HG02763 (cell line): ENCODE results near the gene PSEN1.

Experiments used
- ATAC-seq: cut with Tn5 transposase; IDR thresholded peaks from one replicate; pipeline ENCODE4 v1.9.1; 2021; ENCODE audit warnings: mild to moderate bottlenecking, moderate library complexity; ENCODE audit not compliant: unreplicated experiment

Gene PSEN1

DNA sequence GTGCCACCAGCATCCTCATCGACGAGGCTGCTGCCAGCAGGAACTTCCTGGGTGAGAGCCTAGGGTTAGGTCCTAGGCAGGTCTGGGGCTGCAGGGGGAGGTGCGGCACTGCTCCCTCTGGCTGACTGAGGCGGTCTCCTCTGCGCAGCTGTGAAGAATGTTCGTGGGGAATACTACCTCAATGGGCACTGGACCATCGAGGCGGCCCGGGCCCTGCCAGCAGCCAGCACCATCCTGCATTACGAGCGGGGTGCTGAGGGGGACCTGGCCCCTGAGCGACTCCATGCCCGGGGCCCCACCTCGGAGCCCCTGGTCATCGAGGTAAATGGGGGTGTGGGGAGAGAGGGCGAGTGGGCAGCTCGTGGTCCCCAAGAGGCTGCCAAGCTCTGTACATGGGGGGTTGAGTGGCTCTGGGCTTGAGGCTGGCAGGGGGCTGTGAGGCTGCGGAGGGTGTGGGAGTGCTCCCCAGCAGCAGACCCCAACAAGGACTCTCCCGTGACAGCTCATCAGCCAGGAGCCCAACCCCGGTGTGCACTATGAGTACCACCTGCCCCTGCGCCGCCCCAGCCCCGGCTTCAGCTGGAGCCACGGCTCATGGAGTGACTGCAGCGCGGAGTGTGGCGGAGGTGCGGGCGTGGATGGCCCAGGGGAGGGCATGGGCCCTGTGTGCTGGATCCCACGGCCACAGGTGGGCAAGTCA, 115.4 kb downstream of the PSEN1 start:
- no peak for ATAC-seq

DNA sequence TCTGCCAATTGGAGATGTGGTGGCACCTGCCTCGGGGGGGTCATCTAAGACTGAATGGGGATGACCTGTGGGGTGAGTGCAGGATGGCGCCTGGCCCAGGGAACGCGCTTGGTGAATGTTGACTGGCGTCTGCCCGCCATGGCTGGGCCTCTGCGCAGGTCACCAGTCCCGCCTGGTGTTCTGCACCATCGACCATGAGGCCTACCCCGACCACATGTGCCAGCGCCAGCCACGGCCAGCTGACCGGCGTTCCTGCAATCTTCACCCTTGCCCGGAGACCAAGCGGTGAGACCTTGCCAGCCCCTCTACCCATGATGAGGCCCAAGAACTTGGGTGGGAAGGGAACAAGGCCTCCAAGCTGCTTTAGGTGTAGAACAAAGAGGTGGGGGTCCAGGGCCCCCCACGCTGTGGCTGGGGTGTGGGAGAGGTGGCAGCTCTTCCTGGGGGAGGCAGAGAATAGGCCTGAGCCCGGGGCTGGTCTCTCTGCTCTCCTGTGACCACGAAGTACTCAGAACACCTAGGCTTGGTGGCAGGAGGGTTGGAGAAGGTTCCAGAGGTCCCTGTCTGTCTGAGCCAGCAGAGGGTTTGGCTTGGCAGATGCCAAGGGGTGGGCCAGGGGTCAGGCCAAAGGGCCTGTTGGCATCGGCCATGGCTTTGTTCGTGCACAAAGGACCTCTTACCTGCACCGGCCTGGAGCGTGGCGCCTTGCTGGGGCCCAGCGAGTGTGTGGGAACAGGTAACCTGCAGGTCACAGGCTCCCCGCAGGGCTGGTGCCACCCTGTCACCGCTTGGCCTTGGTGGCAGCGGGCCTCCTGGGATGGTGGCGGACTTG, 116.4 kb downstream of the PSEN1 start:
- ATAC-seq, result no peak

DNA sequence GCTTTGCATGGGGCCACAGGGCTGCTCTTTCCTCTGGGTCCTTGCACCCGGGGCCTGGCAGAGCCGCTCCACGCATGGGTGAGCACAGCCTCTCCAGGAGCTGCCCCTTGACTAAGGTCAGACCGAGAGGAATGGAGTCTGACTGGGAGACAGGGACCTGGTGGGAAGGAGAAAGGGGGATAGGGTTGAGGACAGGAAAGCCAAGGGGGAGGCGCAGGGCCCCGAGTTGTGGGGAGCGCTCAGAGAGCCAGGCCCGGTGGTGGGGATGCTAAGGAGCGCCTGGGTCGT, 117.0 kb downstream of the PSEN1 start:
- ATAC-seq, result no peak

DNA sequence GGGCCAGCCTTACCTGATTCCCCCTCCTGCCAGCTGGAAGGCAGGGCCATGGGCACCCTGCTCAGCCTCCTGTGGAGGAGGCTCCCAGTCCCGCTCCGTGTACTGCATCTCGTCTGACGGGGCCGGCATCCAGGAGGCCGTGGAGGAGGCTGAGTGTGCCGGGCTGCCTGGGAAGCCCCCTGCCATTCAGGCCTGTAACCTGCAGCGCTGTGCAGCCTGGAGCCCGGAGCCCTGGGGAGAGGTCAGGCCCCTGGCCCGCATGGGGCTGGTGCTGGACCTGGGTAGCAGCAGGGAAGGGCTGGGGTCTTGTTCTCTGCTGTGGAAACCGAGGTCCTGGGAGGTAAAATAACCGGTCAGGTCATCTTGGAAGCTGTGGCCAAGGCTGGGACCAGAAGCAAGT, 117.4 kb downstream of the PSEN1 start:
- no peak for ATAC-seq

DNA sequence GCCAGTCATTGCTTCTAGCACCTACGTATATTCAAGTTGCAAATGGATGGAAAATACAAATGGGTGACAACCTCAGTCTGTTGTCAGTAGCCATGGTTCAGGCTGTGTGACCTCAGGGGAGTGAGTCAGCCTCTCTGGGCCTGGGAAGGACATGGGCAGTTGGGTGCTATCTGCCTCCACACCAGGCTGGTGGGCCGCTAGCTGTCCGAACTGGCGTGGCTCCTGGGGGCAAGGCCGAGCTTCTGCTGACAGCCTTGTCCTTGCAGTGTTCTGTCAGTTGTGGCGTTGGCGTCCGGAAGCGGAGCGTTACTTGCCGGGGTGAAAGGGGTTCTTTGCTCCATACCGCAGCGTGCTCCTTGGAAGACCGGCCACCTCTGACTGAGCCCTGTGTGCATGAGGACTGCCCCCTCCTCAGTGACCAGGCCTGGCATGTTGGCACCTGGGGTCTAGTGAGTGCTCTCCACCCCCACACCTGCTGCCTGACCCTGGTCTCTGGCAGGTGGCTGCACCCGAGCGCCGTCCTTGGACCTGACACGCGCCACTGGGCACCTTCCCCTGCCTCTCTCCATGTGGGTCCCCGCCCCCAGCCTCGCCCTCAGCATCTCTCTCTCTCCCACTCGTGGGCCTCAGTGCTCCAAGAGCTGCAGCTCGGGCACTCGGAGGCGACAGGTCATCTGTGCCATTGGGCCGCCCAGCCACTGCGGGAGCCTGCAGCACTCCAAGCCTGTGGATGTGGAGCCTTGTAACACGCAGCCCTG, 118.1 kb downstream of the PSEN1 start:
- ATAC-seq, result no peak

DNA sequence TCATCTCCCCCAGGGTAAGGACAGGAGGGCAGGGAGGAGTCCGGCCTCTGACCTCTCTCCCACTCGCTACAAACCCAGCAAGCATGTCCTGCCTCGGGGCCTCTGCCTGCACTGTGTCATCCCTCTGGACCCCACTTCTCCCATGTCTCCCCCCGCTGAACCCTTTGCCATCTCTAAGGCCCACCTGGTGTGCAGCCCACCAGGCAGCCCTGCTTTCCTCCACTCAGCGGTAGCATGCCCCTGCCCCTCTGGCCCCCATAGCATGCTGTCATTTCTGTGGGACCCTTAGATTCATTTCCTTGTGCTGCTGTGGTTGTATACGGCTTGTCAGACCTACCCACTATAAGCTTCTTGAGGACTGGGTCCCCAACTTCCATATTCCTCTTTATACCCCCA, 118.7 kb downstream of the PSEN1 start:
- ATAC-seq, result no peak

DNA sequence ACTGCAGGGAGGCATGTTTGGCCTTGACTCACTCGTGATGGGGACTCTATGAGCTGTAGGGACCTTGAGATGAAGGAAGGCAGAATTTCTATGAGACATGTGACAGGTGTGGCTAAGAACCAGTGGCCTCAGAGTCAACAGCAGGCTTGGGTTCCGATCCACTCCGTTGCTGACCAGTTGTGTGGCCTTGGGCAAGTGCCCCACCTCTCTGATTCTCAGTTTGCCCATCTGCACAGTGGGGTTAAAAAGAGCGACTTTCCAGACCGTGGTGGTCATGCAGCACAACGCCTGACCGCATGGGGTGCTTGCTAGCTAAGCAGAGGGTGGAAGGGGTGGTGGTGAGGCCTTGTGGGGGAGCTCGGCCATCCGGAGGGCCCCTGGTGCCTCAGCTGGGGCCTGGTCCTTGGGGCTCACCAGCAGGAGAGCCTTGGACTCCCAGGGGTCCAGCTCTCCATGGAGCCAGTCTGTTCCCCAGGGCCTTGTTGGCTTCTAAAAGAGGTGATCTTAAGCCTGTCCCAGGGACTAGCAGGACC, 119.5 kb downstream of the PSEN1 start:
- ATAC-seq, result no peak

DNA sequence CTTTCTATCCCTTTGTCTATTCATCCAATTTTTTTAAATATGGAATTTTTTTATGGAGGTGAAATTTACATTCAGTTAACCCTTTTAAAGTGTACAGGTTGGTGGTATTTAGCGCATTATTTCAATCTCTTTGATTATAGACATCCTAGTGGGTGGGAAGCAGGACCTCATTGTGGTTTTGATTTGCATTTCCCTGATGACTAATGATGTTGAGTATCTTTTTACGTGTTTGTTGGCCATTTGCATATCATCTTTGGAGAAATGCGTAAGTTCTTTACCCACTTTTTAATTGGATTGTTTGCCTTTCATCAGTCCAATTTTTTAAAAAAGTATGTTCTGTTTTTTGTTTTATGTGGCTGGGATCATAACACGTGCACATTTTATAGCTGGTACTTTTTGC, 121.8 kb downstream of the PSEN1 start:
- no peak for ATAC-seq

DNA sequence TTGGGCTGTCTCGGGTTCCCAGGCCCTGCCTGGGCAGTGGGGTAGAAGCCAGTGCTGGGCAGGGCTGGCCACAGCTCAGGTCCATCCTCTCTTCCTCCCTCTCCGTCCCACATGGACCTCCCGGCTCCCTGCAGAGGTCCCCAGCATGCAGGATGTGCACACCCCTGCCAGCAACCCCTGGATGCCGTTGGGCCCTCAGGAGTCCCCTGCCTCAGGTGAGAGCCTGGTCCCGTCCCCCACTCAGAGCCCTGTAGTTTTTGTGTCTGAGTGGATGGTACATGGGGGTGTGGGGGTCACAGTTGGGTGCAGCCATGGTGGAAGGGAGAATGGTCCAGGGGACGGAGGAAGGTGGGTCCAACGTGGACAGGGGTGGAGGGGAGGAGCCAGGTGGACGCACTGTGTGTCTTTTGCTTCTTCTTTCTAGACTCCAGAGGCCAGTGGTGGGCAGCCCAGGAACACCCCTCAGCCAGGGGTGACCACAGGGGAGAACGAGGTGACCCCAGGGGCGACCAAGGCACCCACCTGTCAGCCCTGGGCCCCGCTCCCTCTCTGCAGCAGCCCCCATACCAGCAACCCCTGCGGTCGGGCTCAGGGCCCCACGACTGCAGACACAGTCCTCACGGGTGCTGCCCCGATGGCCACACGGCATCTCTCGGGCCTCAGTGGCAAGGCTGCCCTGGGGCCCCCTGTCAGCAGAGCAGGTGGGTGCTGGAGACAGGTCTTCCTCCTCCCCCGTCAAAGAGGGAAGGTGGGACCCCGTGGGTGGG, 122.7 kb downstream of the PSEN1 start:
- ATAC-seq, result no peak

DNA sequence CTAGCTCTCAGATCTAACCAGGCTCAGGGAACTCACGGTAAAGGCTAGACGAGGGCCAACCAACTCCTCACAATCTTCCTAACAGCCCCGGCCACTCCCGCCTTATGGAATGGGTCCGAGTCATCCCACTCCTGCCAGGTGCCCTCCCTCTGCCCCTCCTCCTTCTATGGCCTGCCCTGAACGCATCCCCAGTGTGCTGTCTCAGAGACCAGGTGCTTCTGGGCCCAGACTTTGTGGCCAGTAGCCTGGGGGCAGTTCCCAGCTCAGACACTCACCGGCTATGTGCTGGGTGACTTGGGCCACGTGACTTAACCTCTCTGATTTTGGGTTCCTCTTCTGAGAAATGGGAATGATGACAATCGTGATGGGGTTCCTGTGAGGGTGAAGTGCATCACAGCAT, 123.5 kb downstream of the PSEN1 start:
- ATAC-seq, result no peak

DNA sequence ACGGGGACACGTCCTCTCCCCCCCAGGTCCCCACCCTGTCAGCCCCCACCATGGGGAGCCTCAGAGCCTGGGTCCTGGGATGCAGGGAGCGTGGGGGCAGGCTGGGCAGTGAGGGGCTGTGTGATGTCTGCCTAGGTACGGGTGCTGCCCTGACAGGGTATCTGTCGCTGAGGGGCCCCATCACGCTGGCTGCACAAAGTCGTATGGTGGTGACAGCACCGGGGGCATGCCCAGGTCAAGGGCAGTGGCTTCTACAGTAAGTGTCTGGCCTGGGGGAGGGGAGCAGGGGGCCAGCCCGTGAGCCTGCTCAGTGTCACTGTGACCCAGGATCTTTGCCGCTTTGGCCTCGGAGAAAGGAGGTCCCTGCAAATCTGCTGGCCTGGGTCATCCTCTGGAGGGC, 124.3 kb downstream of the PSEN1 start:
- ATAC-seq, result no peak

DNA sequence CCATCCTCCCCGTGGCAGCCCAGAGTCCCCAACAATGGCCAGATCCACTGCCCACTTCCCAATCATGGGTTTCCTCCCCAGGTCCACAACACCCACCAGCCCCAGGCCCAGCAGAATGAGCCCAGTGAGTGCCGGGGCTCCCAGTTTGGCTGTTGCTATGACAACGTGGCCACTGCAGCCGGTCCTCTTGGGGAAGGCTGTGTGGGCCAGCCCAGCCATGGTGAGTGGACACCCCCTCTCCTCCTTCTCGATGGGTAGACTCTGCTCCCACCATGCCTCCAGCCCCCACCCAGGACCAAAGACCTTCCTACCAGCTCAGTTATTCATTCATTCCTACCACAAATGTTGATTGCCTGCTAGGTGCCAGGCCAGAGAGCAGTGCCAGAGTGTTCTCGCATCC, 124.8 kb downstream of the PSEN1 start:
- no peak for ATAC-seq

DNA sequence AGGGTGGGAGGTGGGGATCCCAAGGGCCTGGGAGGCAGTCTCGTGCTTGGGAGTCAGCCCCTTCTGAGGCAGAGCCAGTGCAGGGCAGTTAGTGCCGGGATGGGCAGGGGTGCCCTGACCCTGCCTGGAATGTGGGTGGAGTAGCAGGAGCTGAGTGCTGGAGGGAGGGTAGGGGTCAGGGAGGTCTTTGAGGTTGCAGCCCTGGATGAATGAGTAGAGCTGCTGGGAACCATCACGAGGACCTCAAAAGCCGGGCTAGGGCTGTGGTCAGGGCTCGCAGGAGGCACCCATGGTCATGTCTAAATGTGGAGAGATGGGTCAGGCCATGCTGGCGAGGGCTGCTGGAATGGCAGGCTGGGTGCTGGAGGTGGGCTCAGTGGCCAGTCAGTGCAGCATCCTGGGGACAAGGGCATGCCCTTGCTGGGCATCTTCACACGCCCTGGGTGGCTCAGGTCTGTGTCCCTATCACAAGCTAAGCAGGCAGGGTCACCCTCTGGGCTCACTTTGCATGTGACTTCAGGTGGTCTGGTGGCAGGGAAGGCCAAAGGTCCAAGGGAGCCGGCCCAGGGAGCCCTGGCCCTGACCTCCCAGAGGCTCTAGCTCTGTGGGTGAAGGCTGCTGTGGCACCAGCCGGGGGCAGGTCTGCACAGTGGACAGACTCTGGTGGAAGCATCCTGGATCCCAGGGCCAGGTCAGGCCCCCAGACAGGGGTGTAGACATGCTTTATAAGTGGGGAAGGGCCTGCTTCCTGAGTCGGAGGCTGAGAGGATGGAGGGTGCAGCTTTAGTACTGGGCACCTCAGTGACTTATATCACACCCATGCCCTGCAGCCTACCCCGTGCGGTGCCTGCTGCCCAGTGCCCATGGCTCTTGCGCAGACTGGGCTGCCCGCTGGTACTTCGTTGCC, 125.5 kb downstream of the PSEN1 start:
- no peak for ATAC-seq

DNA sequence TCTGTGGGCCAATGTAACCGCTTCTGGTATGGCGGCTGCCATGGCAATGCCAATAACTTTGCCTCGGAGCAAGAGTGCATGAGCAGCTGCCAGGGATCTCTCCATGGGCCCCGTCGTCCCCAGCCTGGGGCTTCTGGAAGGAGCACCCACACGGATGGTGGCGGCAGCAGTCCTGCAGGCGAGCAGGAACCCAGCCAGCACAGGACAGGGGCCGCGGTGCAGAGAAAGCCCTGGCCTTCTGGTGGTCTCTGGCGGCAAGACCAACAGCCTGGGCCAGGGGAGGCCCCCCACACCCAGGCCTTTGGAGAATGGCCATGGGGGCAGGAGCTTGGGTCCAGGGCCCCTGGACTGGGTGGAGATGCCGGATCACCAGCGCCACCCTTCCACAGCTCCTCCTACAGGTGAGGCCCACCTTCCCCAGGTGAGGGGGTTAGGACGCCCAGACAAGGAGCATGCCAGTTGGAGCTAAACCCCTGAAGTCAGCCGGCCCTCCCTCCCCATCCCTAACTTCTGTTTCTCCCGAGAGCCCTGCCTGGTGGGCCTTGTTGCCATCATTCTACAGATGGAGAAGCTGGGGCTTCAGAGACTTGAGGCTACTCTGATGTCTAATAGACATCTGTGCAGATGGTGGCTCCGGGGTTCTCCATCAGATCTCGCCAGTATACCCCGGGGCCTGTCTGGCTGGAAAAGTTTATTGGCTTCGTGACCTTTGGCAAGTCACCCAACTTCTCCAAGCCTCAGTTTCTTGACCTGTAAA, 126.3 kb downstream of the PSEN1 start:
- ATAC-seq, result no peak

DNA sequence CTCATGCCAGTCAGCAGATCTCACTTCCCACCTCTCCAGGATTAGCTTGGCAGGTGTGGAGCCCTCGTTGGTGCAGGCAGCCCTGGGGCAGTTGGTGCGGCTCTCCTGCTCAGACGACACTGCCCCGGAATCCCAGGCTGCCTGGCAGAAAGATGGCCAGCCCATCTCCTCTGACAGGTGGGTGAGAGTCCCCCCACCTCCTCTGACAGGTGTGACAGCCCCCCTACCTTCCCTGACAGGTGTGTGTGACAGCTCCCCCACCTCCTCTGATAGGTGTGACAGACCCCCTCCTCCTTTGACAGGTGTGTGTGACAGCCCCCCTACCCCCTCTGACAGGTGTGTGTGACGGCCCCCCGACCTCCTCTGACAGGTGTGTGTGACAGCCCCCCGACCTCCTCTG, 127.3 kb downstream of the PSEN1 start:
- no peak for ATAC-seq

DNA sequence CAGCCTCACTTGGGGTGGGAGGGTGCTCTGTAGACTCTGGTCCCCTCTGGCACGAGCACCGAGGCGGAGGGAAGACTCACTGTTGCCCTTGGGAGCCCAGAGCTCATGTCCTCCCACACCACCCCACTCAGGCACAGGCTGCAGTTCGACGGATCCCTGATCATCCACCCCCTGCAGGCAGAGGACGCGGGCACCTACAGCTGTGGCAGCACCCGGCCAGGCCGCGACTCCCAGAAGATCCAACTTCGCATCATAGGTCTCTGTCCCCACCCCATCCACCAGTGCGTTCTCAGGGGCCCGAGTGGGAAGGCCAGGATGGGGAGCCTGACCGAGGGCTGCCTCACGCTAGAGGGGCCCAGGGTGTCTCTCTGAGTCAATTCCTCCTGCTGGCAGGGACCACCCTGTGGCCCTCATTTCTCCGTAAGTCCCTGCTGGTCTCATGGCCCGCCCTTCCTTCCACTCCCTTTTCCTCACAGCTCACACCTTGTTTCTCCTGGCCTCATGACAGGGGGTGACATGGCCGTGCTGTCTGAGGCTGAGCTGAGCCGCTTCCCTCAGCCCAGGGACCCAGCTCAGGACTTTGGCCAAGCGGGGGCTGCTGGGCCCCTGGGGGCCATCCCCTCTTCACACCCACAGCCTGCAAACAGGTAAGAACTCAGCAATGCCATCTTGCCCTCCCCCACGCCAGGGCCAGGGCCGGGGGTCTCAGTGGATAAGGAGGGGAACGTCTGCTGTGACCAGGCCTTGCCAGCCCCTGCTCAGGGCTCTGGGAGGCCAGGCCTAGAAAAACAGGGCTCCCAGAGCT, 128.0 kb downstream of the PSEN1 start:
- ATAC-seq, result no peak

DNA sequence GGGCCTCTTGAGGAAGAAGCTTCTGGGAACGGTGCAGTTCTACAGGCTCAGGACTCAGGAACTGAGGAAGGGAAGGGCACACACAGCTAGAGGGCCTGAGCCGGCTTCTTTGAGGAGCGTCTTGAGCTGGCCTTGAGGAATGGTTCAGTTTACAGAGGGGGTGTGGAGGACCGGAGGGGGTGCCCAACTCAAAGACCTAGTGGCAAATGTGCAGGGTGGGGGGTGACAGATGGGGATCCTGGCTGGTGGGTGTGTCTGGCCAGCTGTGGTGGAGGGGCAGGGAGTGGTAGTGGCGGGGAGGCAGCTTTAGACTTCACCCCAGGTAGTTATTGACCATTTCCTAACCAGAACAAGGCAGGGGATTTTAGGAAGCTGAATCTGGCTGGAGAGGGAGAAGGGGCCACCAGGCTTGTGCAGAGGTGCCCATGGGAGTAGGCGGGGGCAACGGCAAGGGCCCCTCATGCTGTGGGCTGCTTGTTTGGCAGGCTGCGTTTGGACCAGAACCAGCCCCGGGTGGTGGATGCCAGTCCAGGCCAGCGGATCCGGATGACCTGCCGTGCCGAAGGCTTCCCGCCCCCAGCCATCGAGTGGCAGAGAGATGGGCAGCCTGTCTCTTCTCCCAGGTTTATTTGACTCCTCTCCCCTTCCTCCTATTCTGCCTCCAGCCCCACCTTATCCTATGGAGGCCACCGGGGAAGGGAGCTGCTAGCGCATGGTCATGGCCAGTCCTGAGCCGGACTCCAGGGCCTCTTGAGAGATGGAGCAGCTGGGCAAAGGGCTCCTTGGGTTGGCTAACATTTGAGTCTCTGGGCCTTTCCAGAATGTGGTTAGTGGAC, 128.8 kb downstream of the PSEN1 start:
- ATAC-seq, result no peak

DNA sequence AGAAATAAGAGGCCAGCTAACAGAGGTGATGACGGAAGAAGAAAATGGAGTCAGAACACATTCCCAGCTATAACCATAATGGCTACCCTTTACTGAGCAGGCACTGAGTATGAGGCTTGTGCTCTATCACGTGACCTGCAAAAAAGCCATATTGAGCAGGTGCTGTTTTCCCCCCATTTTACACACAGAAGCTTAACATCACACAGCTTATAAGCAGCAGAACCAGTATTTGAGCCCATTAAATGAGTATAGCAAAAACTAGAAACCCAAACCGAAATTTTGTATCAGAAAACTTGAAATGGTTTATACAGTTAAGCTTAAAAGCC, 129.4 kb downstream of the PSEN1 start:
- no peak for ATAC-seq
